Measurements from ENCODE around the gene SCG5.

GRCh38 chr15:32679298-32679690 is 37.8 kb downstream of the SCG5 start:
- TF ChIP-seq CTCF (IDR thresholded peaks at IDR 0.05; ENCODE audit: low read depth, low read length), result no peak
- TF ChIP-seq EZH2phosphoT487 (IDR thresholded peaks at IDR 0.05; ENCODE audit: low read depth), result no peak

All from OCI-LY3 (cell line).